Fibroblast of lung (primary cell): ENCODE results near the gene GPR37L1.

Source experiments
- EZH2 ChIP-seq: IDR thresholded peaks from 2 replicates; pipeline ENCODE4 v1.5.1; 2012; ENCODE audit warnings: low read length, control low read depth, mild to moderate bottlenecking; ENCODE audit errors: missing control alignments
- TF ChIP-seq, protein P1 (sequence below), 2 donors: IDR thresholded peaks in 1 of 2; conservative IDR thresholded peaks in 1 of 2; 1 replicate in 1 of 2; 2 replicates in 1 of 2; pipeline ENCODE4 v1.5.1; 2011 to 2012; ENCODE audit warnings: low read length in 2 of 2, control low read depth in 1 of 2, inconsistent platforms in 1 of 2, low read depth in 1 of 2, mild to moderate bottlenecking in 1 of 2

DNA sequence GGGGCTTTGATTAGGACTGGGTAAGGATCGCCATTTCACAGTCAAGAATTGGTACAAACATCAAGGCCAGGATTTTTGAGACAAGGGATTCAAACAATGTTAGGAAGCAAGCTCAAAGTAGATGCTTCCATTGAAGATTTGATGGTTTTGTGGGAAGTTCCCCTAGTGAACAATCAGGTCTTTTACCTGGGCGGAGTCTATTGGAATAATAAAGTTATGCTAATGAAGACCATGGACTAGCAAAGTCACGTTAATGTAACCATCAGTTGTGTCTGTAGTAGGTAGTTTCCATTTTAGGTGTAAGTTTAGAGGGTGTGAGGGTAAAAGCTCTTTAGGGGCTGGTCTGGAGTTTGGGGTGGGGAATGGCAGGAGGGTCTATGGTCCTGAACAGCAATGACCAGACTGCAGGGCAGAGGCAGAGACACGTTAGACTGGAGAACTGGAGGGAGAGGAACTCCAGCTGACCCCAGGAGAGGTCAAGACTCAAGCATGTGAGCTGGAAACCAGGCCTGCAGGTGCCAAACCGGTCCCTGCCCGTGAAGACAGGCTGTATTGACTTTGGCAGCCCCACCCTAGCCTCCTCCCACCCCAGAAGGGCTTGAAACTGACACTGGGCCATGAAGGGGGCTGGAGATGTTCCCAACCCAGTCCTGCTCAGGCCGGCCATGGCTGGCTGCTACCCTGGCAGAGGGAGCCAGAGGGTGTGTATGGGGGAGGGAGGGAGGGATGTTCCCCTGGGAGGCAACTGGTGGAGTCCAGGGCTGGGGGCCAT is 36.0 kb upstream of the GPR37L1 start:
- TF ChIP-seq, protein P1, sequence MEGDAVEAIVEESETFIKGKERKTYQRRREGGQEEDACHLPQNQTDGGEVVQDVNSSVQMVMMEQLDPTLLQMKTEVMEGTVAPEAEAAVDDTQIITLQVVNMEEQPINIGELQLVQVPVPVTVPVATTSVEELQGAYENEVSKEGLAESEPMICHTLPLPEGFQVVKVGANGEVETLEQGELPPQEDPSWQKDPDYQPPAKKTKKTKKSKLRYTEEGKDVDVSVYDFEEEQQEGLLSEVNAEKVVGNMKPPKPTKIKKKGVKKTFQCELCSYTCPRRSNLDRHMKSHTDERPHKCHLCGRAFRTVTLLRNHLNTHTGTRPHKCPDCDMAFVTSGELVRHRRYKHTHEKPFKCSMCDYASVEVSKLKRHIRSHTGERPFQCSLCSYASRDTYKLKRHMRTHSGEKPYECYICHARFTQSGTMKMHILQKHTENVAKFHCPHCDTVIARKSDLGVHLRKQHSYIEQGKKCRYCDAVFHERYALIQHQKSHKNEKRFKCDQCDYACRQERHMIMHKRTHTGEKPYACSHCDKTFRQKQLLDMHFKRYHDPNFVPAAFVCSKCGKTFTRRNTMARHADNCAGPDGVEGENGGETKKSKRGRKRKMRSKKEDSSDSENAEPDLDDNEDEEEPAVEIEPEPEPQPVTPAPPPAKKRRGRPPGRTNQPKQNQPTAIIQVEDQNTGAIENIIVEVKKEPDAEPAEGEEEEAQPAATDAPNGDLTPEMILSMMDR (conservative IDR thresholded peaks at IDR 0.05 in 1 of 2, IDR thresholded peaks at IDR 0.05 in 1 of 2; ENCODE audit: low read depth in 1 of 2, low read length in 2 of 2): no peak
- no peak for TF ChIP-seq EZH2
